NCI-H1694 treated with DMSO at 0.1 percent for 48 hours (cell line): Measurements from ENCODE around the gene FCGR2B.
A peak's percentile ranks its signal among the peaks of the same experiment; 100 is the strongest.
"Not testable (repeated sequence)": the region's sequence is repeated elsewhere in the genome, so short reads cannot be mapped to it uniquely, and the experiment has no call there.

Experiments
- DNase-seq: peaks from one replicate; lab custom pipeline; 2025; lab: John Stamatoyannopoulos, UW

FCGR2B gene

GRCh38 chr1:161662684-161663339 lies at the start of gene FCGR2B:
Gene FCGR2B, plus strand, starts transcription at chr1:161663143. Its CDS starts 99 bp downstream, at chr1:161663242.
- DNase-seq, result not testable (repeated sequence)

DNA sequence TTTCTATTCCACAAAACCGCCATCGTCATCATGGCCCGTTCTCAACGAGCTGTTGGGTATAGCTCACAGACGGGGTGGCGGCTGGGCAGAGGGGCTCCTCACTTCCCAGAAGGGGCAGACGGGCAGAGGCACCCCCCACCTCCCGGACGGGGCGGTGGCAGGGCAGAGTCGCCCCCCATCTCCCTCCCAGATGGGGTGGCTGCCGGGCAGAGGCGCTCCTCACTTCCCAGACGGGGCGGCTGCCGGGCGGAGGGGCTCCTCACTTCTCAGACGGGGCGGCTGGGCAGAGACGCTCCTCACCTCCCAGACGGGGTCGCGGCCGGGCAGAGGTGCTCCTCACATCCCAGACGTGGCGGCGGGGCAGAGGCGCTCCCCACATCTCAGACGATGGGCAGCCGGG lies 46.5 kb upstream of the FCGR2B start:
- DNase-seq, result not testable (repeated sequence)

GRCh38 chr1:161618517-161618916 lies 44.4 kb upstream of the FCGR2B start:
- not testable (repeated sequence) for DNase-seq

DNA sequence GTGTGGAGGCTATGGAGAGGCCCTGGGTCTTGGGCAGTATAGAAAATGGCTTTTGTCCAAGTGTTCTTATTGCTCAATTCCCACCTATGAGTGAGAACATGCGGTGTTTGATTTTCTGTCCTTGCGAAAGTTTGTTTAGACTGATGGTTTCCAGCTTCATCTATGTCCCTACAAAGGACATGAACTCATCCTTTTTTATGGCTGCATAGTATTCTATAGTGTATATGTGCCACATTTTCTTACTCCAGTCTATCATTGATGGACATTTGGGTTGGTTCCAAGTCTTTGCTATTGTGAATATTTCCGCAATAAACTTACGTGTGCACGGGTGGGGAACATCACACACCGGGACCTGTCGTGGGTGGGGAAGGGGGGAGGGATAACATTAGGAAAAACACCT lies 42.5 kb upstream of the FCGR2B start:
- not testable (repeated sequence) for DNase-seq

DNA sequence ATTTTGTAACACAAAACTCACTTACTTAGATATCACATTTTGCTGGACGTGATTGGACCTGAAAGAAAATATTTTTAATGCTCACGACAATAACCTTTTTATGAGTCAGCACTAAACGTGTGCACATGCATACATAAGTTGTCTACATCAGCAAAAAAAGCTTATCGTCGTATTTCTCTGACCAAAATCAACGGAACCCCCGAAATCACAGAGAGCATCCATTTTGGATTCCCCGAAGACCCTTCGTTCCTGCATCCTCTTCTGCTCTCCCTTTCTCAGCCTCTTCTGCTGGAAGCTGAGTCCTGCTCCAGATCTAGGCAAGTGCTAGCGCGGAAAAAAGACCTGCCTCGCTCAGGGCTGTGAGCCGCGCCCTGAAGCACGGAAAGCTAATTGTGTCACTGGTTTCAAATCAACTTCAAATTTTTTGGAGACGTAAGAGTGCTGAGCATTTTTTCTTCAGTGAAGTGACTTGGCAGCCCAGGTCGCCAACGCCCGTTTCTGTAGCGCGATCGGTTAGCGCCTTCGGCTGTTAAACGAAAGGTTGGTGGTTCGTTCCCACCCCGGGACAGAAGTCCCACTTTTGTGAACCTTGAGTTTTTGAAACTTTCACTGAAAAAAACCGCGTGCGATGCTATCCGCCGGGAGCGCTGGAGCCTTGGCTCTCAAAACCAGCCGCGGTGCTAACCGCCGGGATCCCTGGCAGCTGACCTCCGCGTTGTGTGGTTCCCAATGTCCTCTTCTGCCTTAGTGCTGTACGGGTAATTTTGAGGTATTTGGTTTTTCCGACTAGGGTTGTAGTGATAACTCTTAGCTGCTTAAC lies 41.6 kb upstream of the FCGR2B start:
- DNase-seq, result peak; percentile 43

DNA sequence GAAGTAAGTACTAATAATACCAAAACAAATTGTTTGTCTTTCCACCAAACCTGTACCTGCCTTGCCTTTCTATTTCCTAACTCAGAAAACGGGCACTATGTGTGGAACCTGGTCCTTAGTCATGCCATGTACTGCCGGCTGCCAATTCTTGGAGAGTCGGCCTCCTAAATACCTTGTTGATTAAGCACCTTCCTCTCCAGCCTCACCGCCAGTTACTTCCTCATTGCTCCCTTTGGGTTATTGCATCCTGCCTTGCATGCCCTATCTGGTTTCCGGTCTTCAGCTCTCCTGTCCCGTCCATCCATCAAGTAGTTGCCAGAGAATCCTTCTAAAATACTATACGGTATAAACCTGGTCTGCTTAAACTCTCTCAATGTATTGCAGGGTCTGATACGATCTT lies 40.9 kb upstream of the FCGR2B start:
- not testable (repeated sequence) for DNase-seq

DNA sequence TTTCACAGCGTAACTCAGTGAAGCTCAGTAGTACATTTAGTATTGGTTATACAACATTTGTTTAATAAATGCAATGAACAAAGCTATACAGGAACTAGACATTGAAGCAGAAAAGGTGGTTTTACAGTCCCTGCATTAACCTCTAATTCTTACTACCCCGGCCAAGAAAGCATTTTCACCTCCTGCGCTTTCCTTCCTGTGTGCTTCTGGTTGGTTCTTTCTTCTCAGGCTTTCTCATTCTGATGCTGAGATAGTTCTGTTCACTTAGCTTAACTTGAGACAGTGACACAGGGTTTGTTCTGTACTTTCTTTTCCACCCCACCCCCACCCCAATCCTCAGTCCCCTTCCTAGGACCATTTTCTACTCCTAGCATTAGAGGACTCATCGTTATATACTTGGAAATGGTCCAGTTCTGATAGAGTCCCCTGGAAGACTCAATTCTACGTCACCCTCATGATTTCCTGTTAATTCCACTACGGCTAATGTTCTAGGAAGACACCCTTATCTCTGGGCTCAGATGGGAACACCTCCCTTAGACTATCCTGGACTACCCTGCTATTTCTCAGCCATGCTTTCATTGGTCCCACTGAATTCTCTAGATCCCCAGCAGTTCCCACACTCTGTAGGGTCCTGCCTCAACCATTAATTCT lies 39.4 kb upstream of the FCGR2B start:
- DNase-seq, result not testable (repeated sequence)

DNA sequence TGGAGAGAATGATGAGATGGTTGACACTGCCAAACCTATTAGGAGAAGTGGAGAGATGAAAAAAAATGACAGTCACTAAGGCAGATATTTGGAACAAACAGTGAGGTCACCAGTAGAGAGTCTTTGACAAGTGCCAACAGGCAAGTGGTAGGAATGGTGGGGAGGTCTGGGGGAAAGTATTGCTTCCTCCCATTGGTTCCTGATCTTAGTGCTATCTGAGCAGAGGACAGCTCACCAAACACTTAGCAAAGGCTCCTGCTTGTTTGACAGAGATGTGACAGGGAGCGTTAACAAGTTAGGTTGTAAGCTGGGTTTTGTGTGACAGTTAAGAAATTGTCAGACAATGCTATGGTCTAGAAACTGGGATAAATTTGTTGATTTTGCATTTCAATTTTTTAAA lies 38.3 kb upstream of the FCGR2B start:
- DNase-seq, result not testable (repeated sequence)

DNA sequence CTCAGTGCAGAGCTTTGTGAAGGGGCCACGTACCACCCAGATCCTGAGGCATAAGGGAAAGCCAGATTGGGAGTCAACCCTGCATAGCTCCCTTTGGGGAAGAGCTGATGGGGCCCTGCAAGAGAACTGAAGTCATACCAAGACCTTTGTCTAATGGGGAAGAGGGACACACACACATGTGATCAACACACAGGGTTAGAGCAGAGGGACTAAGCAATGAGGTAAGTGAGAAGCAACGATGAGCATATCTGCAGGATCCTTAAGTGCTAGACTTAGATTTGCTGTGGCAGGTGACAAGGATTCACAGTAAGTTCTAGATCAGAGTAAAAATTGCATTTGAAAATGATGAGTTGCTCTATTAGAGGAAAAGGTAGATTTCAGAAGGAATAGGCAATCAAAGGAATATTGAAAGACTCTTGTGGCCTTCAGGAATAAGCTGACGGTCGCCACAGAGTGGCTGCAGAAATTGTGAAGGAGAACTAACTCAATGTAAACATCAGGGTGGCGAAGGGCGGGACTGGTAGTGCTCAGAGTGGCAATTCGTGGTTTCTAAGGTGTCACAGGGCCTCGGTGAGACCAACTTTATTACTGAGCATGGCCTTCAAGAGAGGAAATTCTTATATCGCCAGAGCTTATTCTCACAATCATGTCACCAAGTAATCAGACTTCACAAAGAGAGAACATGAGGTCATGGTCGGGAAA lies 36.3 kb upstream of the FCGR2B start:
- not testable (repeated sequence) for DNase-seq

- not testable (repeated sequence) for DNase-seq
Observed at GRCh38 chr1:161630128-161630742, 32.7 kb upstream of the FCGR2B start.

DNA sequence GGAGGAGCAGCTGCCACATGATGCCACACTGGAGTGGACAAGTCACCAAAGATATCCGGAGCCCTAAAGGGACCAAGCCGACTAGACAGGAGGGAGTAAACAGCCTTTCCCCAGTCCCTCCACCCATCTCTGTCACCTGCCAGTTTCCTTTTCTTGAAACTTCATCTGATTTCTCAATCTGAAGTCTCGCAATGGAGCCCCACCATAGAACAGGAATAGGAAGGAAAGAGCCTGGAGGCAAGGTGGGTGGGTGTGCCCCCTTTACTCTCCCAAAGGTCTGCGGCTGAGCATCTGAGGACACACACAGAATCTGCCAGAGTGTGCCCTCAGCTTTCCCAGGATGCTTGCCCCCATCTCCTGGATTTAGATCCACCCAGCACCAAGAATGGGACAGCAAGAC lies 31.9 kb upstream of the FCGR2B start, which contains the start of gene FCGR3B:
TSS of gene FCGR3B (minus strand) at position 101 of the 400 bp plus-strand sequence. CDS start at position 19, 82 bp downstream.
- DNase-seq, result no peak

GRCh38 chr1:161634993-161635392 lies 27.9 kb upstream of the FCGR2B start:
- DNase-seq, result not testable (repeated sequence)

- not testable (repeated sequence) for DNase-seq
Observed at GRCh38 chr1:161636189-161636782, 26.7 kb upstream of the FCGR2B start.

GRCh38 chr1:161636976-161637375 lies 26.0 kb upstream of the FCGR2B start:
- DNase-seq, result not testable (repeated sequence)

GRCh38 chr1:161638251-161638993 lies 24.5 kb upstream of the FCGR2B start:
- DNase-seq, result not testable (repeated sequence)

DNA sequence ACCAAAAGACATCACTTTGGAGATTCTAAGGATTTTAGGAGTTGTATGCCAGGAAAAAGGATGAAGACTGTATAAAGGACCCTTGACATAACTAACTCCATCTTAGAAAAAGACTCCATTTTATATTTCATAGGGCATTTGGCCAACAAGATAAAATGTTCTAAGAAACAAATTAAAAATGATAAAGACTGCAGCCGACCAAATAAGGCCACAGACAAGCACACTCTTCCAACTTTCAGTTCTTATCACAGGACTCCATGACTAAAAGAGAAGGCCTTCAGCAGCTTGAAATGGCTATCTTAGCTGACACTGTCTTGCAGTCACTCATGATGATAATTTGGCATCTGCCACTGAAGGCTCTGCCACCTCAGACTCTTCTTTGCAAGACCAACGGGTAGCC lies 23.7 kb upstream of the FCGR2B start:
- not testable (repeated sequence) for DNase-seq

- not testable (repeated sequence) for DNase-seq
Observed at GRCh38 chr1:161642697-161643096, 20.2 kb upstream of the FCGR2B start.

- DNase-seq, result not testable (repeated sequence)
Observed at GRCh38 chr1:161643481-161644208, 19.3 kb upstream of the FCGR2B start.

DNA sequence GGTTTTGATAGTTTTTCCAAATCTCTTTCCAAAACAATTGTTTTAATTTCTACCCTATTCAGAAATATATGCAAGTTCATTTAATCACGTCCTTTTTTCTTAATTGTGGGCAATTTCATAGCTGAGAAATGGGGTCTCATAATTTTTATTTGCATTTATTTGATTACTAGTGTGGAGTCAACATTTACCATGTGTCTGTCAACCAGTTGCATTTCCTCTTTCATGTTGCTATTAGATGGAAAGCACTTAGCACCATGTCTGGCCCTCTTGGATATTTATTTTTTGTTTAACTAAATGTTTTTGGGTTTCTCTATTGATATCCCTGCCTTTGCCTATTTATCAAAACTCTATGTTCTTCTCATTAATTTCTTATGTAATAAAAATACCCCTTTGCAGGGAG lies 18.1 kb upstream of the FCGR2B start:
- DNase-seq, result not testable (repeated sequence)
